ENCODE data around the gene PRODH2. TPM values are rescaled to one million over a fixed set of nuclear protein-coding genes. Genes with fewer than 3 reads are reported as not detected.

The PRODH2 gene
- total RNA-seq, 2 experiments from 2014 or later = not detected

GRCh38 chr19:35777961-35778360 is 34.7 kb downstream of the PRODH2 start:
- no peak overlapping the region for H3K4me3 ChIP-seq (ENCODE audit: low read length)
- DNase-seq (no peak), ATAC-seq (ENCODE audit: poor library complexity) (no peak)
- H3K4me3 Mint-ChIP-seq = peak overlapping the region; percentile 30
- peaks cover 21% of the 10 kb centered on the region for H3K4me1 ChIP-seq (ENCODE audit: insufficient read depth, low read length)
- intact Hi-C loops (cut with DNase I, micrococcal nuclease) = loop anchor here in 1 of 2 experiments (5.0 to 10.0 kb wide), 2 partner anchors 157 to 279 kb away; partner anchors contain the start of gene LRFN3
- peaks cover 24% of the 10 kb centered on the region for H3K4me1 Mint-ChIP-seq (ENCODE audit: low read depth)
- H3K27me3 Mint-ChIP-seq = no peaks in the 10 kb centered on the region
- peaks cover 10% of the 10 kb centered on the region for H3K36me3 ChIP-seq (ENCODE audit: insufficient read depth, low read length)
- H3K27ac ChIP-seq (ENCODE audit: low read depth in 1 of 2, low read length in 2 of 2) = no peak overlapping the region
- CTCF ChIA-PET = no interaction called here
- no peaks in the 10 kb centered on the region for H3K27me3 ChIP-seq (ENCODE audit: control insufficient read depth in 1 of 2, insufficient read depth in 2 of 2, low read length in 2 of 2)
- no peak overlapping the region for H3K27ac Mint-ChIP-seq
- H3K36me3 Mint-ChIP-seq (ENCODE audit: low read depth) = peaks cover 12% of the 10 kb centered on the region
- H3K9me3 Mint-ChIP-seq = no peaks in the 10 kb centered on the region
- POLR2A ChIA-PET = no interaction called here
- H3K9me3 ChIP-seq (ENCODE audit: control insufficient read depth in 1 of 2, insufficient read depth in 1 of 2, low read length in 2 of 2) = no peaks in the 10 kb centered on the region
- no peak for TF ChIP-seq CTCF (IDR thresholded peaks at IDR 0.05)

- peak in 1 of 14 experiments; percentile 22 for DNase-seq
- Histone ChIP-seq H3K4me1 (ENCODE audit: insufficient read depth, low read length) (peaks cover 21% of the 10 kb centered on the region), H3K36me3 (ENCODE audit: insufficient read depth, low read length) (peaks cover 6% of the 10 kb centered on the region), H3K4me3 (ENCODE audit: low read length) (no peak overlapping the region), H3K27ac (ENCODE audit: low read depth in 1 of 2, low read length in 2 of 2) (no peak overlapping the region), H3K27me3 (ENCODE audit: control insufficient read depth in 1 of 2, insufficient read depth in 2 of 2, low read length in 2 of 2) (no peaks in the 10 kb centered on the region), H3K9me3 (ENCODE audit: control insufficient read depth in 1 of 2, insufficient read depth in 1 of 2, low read length in 2 of 2) (no peaks in the 10 kb centered on the region)
- Mint-ChIP-seq H3K27ac (no peak overlapping the region), H3K36me3 (ENCODE audit: low read depth) (peaks cover 10% of the 10 kb centered on the region), H3K4me3 (peak overlapping the region; percentile 78), H3K9me3 (no peaks in the 10 kb centered on the region), H3K4me1 (ENCODE audit: low read depth) (peaks cover 24% of the 10 kb centered on the region), H3K27me3 (no peaks in the 10 kb centered on the region)
- ATAC-seq (ENCODE audit: poor library complexity) = no peak
- ChIA-PET POLR2A (interaction anchor here (1.3 kb wide), 1 partner anchor 32 kb away, joined by 4 read pairs; the partner anchor contains the start of gene U2AF1L4), CTCF (no interaction called here)
- intact Hi-C loops (cut with DNase I, micrococcal nuclease) = loop anchor here in 1 of 2 experiments (5.0 to 10.0 kb wide), 2 partner anchors 158 to 280 kb away; partner anchors contain the start of gene LRFN3
- TF ChIP-seq CTCF (IDR thresholded peaks at IDR 0.05) = no peak
These were observed 35.4 kb downstream of the PRODH2 start for GRCh38 chr19:35777086-35777841.

- no peak overlapping the region for H3K27ac Mint-ChIP-seq
- ATAC-seq (ENCODE audit: poor library complexity) = no peak
- no peak overlapping the region for H3K27ac ChIP-seq (ENCODE audit: low read depth in 1 of 2, low read length in 2 of 2)
- ChIA-PET POLR2A (interaction anchor here (1.3 kb wide), 1 partner anchor 31 kb away, joined by 4 read pairs; the partner anchor contains the start of gene U2AF1L4), CTCF (no interaction called here)
- peaks cover 4% of the 10 kb centered on the region for H3K36me3 ChIP-seq (ENCODE audit: insufficient read depth, low read length)
- H3K36me3 Mint-ChIP-seq (ENCODE audit: low read depth) = peaks cover 6% of the 10 kb centered on the region
- intact Hi-C loops (cut with DNase I, micrococcal nuclease) = loop anchor here in 1 of 2 experiments (5.0 to 10.0 kb wide), 2 partner anchors 159 to 281 kb away; partner anchors contain the start of gene LRFN3
- H3K4me1 ChIP-seq (ENCODE audit: insufficient read depth, low read length) = peaks cover 21% of the 10 kb centered on the region
- TF ChIP-seq CTCF (IDR thresholded peaks at IDR 0.05) = no peak
- H3K9me3 ChIP-seq (ENCODE audit: control insufficient read depth in 1 of 2, insufficient read depth in 1 of 2, low read length in 2 of 2) = no peaks in the 10 kb centered on the region
- DNase-seq = peak in 1 of 14 experiments; percentile 39
- peak overlapping the region; percentile 78 for H3K4me3 Mint-ChIP-seq
- no peaks in the 10 kb centered on the region for H3K27me3 ChIP-seq (ENCODE audit: control insufficient read depth in 1 of 2, insufficient read depth in 2 of 2, low read length in 2 of 2)
- H3K4me3 ChIP-seq (ENCODE audit: low read length) = peak overlapping the region; percentile 69
- peaks cover 24% of the 10 kb centered on the region for H3K4me1 Mint-ChIP-seq (ENCODE audit: low read depth)
- H3K9me3 Mint-ChIP-seq = no peaks in the 10 kb centered on the region
- H3K27me3 Mint-ChIP-seq = no peaks in the 10 kb centered on the region
These were observed 36.4 kb downstream of the PRODH2 start for GRCh38 chr19:35776102-35776788.
